H9 (cell line): ENCODE data around the gene AGGF1. TPM values are rescaled to one million over a fixed set of nuclear protein-coding genes. Genes with fewer than 3 reads are reported as not detected.

Experiments used
- DNase-seq: peaks from one replicate; pipeline ENCODE4 v3.0.0-alpha.2; 2017
- H2AFZ ChIP-seq: one replicate; pipeline ENCODE4 v1.6.1; 2013; ENCODE audit warnings: mild to moderate bottlenecking, low read length, control low read depth, moderate library complexity
- H2AK5ac ChIP-seq: 2 replicates; pipeline ENCODE4 v1.6.1; 2013; ENCODE audit warnings: low read length, control low read depth, mixed read lengths; ENCODE audit not compliant: insufficient read length
- H2BK120ac ChIP-seq: one replicate; pipeline ENCODE4 v1.6.1; 2013; ENCODE audit warnings: low read depth, mild to moderate bottlenecking, low read length, control low read depth, inconsistent platforms; ENCODE audit not compliant: poor library complexity, severe bottlenecking
- H2BK12ac ChIP-seq: 2 replicates; pipeline ENCODE4 v1.6.1; 2013; ENCODE audit warnings: low read length, control low read depth, mixed read lengths, low read depth; ENCODE audit not compliant: insufficient read length
- H2BK15ac ChIP-seq: 2 replicates; pipeline ENCODE4 v1.6.1; 2013; ENCODE audit warnings: low read depth, low read length, control low read depth
- H2BK20ac ChIP-seq: one replicate; pipeline ENCODE4 v1.6.1; 2013; ENCODE audit warnings: low read depth, mild to moderate bottlenecking, low read length, control low read depth, inconsistent platforms; ENCODE audit not compliant: poor library complexity, severe bottlenecking
- H2BK5ac ChIP-seq: 2 replicates; pipeline ENCODE4 v1.6.1; 2013; ENCODE audit warnings: low read length, control low read depth, mixed read lengths; ENCODE audit not compliant: insufficient read length
- H3K14ac ChIP-seq: 2 replicates; pipeline ENCODE4 v1.6.1; 2013; ENCODE audit warnings: low read length, control low read depth; ENCODE audit not compliant: insufficient read depth
- H3K18ac ChIP-seq: 2 replicates; pipeline ENCODE4 v1.6.1; 2013; ENCODE audit warnings: low read depth, mild to moderate bottlenecking, mixed read lengths, low read length, control low read depth; ENCODE audit not compliant: insufficient read length
- H3K23ac ChIP-seq: 2 replicates; pipeline ENCODE4 v1.6.1; 2013; ENCODE audit warnings: low read length, control low read depth, mixed read lengths, low read depth; ENCODE audit not compliant: insufficient read length
- H3K23me2 ChIP-seq: 2 replicates; pipeline ENCODE4 v1.6.1; 2013; ENCODE audit warnings: low read depth, mild to moderate bottlenecking, mixed read lengths, low read length, control low read depth; ENCODE audit not compliant: insufficient read length, poor library complexity, severe bottlenecking
- H3K27ac ChIP-seq: 2 replicates; pipeline ENCODE4 v1.5.1; 2013; ENCODE audit warnings: low read length, control low read depth, mixed read lengths, low read depth; ENCODE audit not compliant: insufficient read length
- H3K27me3 ChIP-seq: 2 replicates; pipeline ENCODE4 v1.6.1; 2013; ENCODE audit warnings: low read length, control low read depth, inconsistent platforms; ENCODE audit not compliant: insufficient read depth
- H3K4ac ChIP-seq: 2 replicates; pipeline ENCODE4 v1.6.1; 2013; ENCODE audit warnings: low read depth, mild to moderate bottlenecking, control low read depth, inconsistent platforms, low read length, moderate library complexity
- H3K4me1 ChIP-seq: 2 replicates; pipeline ENCODE4 v1.6.1; 2013; ENCODE audit warnings: low read length, control low read depth, inconsistent platforms; ENCODE audit not compliant: insufficient read depth
- H3K4me2 ChIP-seq: 2 replicates; pipeline ENCODE4 v1.6.1; 2013; ENCODE audit warnings: low read length, control low read depth, mixed read lengths; ENCODE audit not compliant: insufficient read length, insufficient read depth
- H3K56ac ChIP-seq: 2 replicates; pipeline ENCODE4 v1.6.1; 2013; ENCODE audit warnings: low read depth, mild to moderate bottlenecking, mixed read lengths, low read length, control low read depth; ENCODE audit not compliant: insufficient read length
- H3K79me1 ChIP-seq: 2 replicates; pipeline ENCODE4 v1.6.1; 2013; ENCODE audit warnings: low read depth, mild to moderate bottlenecking, moderate library complexity, low read length, control low read depth, inconsistent platforms; ENCODE audit not compliant: insufficient read depth, poor library complexity, severe bottlenecking
- H3K79me2 ChIP-seq: 2 replicates; pipeline ENCODE4 v1.6.1; 2013; ENCODE audit warnings: low read length, control low read depth, inconsistent platforms; ENCODE audit not compliant: insufficient read depth
- H3K9ac ChIP-seq: 2 replicates; pipeline ENCODE4 v1.6.1; 2013; ENCODE audit warnings: low read length, control low read depth, mixed read lengths; ENCODE audit not compliant: insufficient read length; ENCODE audit errors: extremely low read depth
- H3K9me3 ChIP-seq: one replicate; pipeline ENCODE4 v1.6.1; 2013; ENCODE audit warnings: low read depth, low read length, inconsistent platforms; ENCODE audit not compliant: control insufficient read depth
- H3T11ph ChIP-seq: one replicate; pipeline ENCODE4 v1.6.1; 2013; ENCODE audit warnings: mild to moderate bottlenecking, low read length, control low read depth, inconsistent platforms
- H4K20me1 ChIP-seq: one replicate; pipeline ENCODE4 v1.6.1; 2013; ENCODE audit not compliant: control insufficient read depth, insufficient read length, insufficient read depth
- H4K5ac ChIP-seq: 2 replicates; pipeline ENCODE4 v1.6.1; 2013; ENCODE audit warnings: low read depth, mild to moderate bottlenecking, mixed read lengths, low read length, control low read depth; ENCODE audit not compliant: insufficient read length
- H4K8ac ChIP-seq: replicated peaks from 2 replicates; pipeline ENCODE4 v1.6.1; 2013; ENCODE audit warnings: low read length, control low read depth, mixed read lengths, low read depth; ENCODE audit not compliant: insufficient read length
- H4K91ac ChIP-seq: 2 replicates; pipeline ENCODE4 v1.6.1; 2013; ENCODE audit warnings: low read depth, mild to moderate bottlenecking, moderate library complexity, mixed read lengths, low read length, control low read depth; ENCODE audit not compliant: insufficient read length
- H3K27ac Mint-ChIP-seq, 3 experiments: 2 replicates in 2 of 3; 3 replicates in 1 of 3; pipeline ENCODE4 v1.8.0; 2020 to 2021; ENCODE audit warnings: mixed read lengths in 3 of 3, mild to moderate bottlenecking in 1 of 3, moderate library complexity in 1 of 3
- H3K27me3 Mint-ChIP-seq: 2 replicates; pipeline ENCODE4 v1.8.0; 2021; ENCODE audit warnings: low read depth, mild to moderate bottlenecking, moderate library complexity, mixed read lengths
- H3K36me3 Mint-ChIP-seq, 3 experiments: 2 replicates in 2 of 3; 3 replicates in 1 of 3; pipeline ENCODE4 v1.8.0; 2020 to 2021; ENCODE audit warnings: low read depth in 3 of 3, mixed read lengths in 3 of 3; ENCODE audit not compliant: insufficient read depth in 1 of 3
- H3K4me1 Mint-ChIP-seq, 2 experiments: 2 replicates each; pipeline ENCODE4 v1.8.0; 2020; ENCODE audit warnings: mixed read lengths in 2 of 2
- H3K4me3 Mint-ChIP-seq, 2 experiments: 2 replicates in 1 of 2; 3 replicates in 1 of 2; pipeline ENCODE4 v1.8.0; 2020 to 2021; ENCODE audit warnings: mild to moderate bottlenecking in 2 of 2, mixed read lengths in 2 of 2, moderate library complexity in 1 of 2
- H3K9me3 Mint-ChIP-seq, 2 experiments: 2 replicates in 1 of 2; 3 replicates in 1 of 2; pipeline ENCODE4 v1.8.0; 2020; ENCODE audit warnings: mild to moderate bottlenecking in 2 of 2, mixed read lengths in 2 of 2, moderate library complexity in 1 of 2
- WGBS: extraction: QIAGEN DNeasy Blood & Tissue Kit; methylation state at CpG from one replicate; pipeline ENCODE4 v1.1.7; 2013; ENCODE audit warnings: missing lambda C conversion rate, low lambda C conversion rate, mixed read lengths; ENCODE audit not compliant: insufficient read length; ENCODE audit errors: extremely low coverage; 5-methylcytosine and 5-hydroxymethylcytosine counted together
- total RNA-seq: library from RNA; stranded (reverse); gene quantifications from 2 replicates; pipeline ENCODE4 v1.2.1, GENCODE V29; 2021
- TF ChIP-seq, protein P1 (sequence below): fragments of 200-600 bp; sonication (generic); conservative IDR thresholded peaks from 3 replicates; pipeline ENCODE4 v1.8.0; 2021; ENCODE audit warnings: antibody characterized with exemption, mild to moderate bottlenecking

Gene AGGF1
- total RNA-seq, 1 experiment from 2014 or later, result 13.6 TPM

DNA sequence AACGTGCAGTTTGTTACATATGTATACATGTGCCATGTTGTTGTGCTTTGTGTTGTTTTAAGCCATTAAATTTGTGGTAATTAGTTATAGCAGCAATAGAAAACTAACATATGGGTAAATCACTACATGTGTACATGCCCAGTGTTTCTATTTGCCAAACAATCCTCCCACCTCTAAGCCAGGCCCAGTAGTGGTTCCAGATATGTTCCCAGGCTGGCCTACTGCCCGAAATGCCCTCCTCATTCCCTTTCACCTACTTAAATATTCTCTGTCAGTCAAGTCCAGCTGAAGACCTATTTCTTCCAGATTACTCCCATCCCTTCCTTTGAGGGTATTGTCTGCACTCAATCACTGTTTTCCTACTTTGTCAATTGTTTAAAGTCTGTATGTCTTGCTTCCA lies 24.1 kb upstream of the AGGF1 start:
- Histone ChIP-seq H2AFZ (no peak overlapping the region), H3K23me2 (no peaks in the 10 kb centered on the region), H4K8ac (no peak overlapping the region), H3K14ac (no peak overlapping the region), H3K79me2 (no peaks in the 10 kb centered on the region), H3K27ac (no peak overlapping the region), H2BK15ac (no peak overlapping the region), H4K20me1 (no peaks in the 10 kb centered on the region), H2AK5ac (no peak overlapping the region), H3K4me2 (no peak overlapping the region), H3K23ac (no peak overlapping the region), H2BK12ac (no peak overlapping the region), H3K4me1 (no peaks in the 10 kb centered on the region), H3K18ac (no peak overlapping the region), H3K9me3 (no peaks in the 10 kb centered on the region), H3K79me1 (no peaks in the 10 kb centered on the region), H2BK120ac (no peak overlapping the region), H4K5ac (no peak overlapping the region), H3K27me3 (no peaks in the 10 kb centered on the region), H3K56ac (no peak overlapping the region), H3K9ac (no peak overlapping the region), H2BK5ac (no peak overlapping the region), H2BK20ac (no peak overlapping the region), H3T11ph (no peak overlapping the region), H4K91ac (no peak overlapping the region), H3K4ac (no peak overlapping the region)
- no peaks in the 10 kb centered on the region for H3K4me1 Mint-ChIP-seq
- WGBS, result no CpG with 5 or more reads among the region's 2 CpGs
- no peaks in the 10 kb centered on the region for H3K36me3 Mint-ChIP-seq
- H3K9me3 Mint-ChIP-seq, result peaks cover 0 to 6% of the 10 kb centered on the region in 2 experiments; a peak in 1 of 5 replicates
- TF ChIP-seq, protein P1, sequence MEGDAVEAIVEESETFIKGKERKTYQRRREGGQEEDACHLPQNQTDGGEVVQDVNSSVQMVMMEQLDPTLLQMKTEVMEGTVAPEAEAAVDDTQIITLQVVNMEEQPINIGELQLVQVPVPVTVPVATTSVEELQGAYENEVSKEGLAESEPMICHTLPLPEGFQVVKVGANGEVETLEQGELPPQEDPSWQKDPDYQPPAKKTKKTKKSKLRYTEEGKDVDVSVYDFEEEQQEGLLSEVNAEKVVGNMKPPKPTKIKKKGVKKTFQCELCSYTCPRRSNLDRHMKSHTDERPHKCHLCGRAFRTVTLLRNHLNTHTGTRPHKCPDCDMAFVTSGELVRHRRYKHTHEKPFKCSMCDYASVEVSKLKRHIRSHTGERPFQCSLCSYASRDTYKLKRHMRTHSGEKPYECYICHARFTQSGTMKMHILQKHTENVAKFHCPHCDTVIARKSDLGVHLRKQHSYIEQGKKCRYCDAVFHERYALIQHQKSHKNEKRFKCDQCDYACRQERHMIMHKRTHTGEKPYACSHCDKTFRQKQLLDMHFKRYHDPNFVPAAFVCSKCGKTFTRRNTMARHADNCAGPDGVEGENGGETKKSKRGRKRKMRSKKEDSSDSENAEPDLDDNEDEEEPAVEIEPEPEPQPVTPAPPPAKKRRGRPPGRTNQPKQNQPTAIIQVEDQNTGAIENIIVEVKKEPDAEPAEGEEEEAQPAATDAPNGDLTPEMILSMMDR, result no peak
- H3K4me3 Mint-ChIP-seq, result no peak overlapping the region
- peaks cover 3% of the 10 kb centered on the region; the same call in 1 of the 2 replicates for H3K27me3 Mint-ChIP-seq
- H3K27ac Mint-ChIP-seq, result no peak overlapping the region
- no peak for DNase-seq
